HL-60 (cell line): ENCODE results near the gene NMNAT3.

Experiments used
- DNase-seq, 2 experiments: peaks; one replicate each; pipeline ENCODE4 v3.0.0-alpha.2; 2010 to 2020; ENCODE audit warnings: low read depth in 1 of 2, low spot score in 1 of 2
- H3K27ac ChIP-seq: fragments of 250-450 bp; sonication (Bioruptor Pico); replicated peaks from 2 replicates; pipeline ENCODE4 v1.5.1; 2020; ENCODE audit warnings: mild to moderate bottlenecking, moderate library complexity
- H3K27me3 ChIP-seq: fragments of 250-450 bp; sonication (Bioruptor Pico); 2 replicates; pipeline ENCODE4 v1.5.1; 2021; ENCODE audit warnings: mild to moderate bottlenecking, moderate library complexity; ENCODE audit not compliant: insufficient read depth, poor library complexity, severe bottlenecking
- H3K4me3 ChIP-seq: replicated peaks from 2 replicates; pipeline ENCODE4 v1.5.1; 2011; ENCODE audit warnings: mild to moderate bottlenecking, control low read depth, low read length; ENCODE audit not compliant: insufficient read depth
- GABPA ChIP-seq: IDR thresholded peaks from 2 replicates; pipeline ENCODE4 v1.6.1; 2012; ENCODE audit warnings: low read depth
- POLR2AphosphoS5 ChIP-seq: IDR thresholded peaks from 2 replicates; pipeline ENCODE4 v1.6.1; 2012; ENCODE audit warnings: low read depth
- REST ChIP-seq: IDR thresholded peaks from 2 replicates; pipeline ENCODE4 v1.6.1; 2012; ENCODE audit warnings: low read depth; ENCODE audit not compliant: insufficient replicate concordance
- SPI1 ChIP-seq: IDR thresholded peaks from 2 replicates; pipeline ENCODE4 v1.6.1; 2012; ENCODE audit warnings: low read depth, mild to moderate bottlenecking, borderline replicate concordance
- TF ChIP-seq, protein P1 (sequence below): IDR thresholded peaks from one replicate; pipeline ENCODE4 v1.5.1; 2011; ENCODE audit warnings: low read length, control low read depth, inconsistent platforms; ENCODE audit not compliant: insufficient read depth

Gene NMNAT3

DNA sequence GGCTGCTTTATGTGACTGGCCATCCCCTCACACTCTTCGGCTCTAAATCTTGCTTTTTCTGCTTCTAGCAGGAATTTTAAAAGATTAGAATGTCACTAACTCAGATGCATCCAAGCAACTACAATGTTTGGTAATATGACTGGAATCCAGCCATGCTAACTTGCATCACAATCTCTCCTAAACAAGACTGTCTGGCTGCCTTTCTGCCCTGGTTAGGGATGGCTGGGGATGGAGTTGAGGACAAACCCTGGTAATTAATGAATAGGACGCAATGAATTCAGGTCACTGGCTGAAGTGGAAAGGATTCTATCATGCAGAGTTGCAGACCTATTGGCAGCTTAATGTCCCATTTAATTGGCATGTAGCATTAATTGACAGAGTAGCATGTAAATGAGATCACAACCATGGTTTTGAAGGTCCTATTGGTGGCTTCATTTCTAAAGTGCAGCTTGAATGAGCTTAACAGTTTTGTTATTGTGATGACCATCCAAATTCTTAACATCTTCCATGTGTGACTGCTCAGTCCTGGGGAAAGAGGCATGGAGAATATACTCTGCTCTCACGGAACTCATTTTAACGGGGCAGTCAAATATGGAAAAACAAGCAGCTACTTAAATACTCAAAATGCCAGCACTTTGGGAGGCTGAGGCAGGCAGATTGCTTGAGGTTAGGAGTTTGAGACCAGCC, 21.7 kb downstream of the NMNAT3 start:
- H3K4me3 ChIP-seq = no peak overlapping the region
- H3K27ac ChIP-seq = no peak overlapping the region
- H3K27me3 ChIP-seq = no peaks in the 10 kb centered on the region
- DNase-seq = no peak
- TF ChIP-seq REST = no peak
- TF ChIP-seq POLR2AphosphoS5 = no peak
- TF ChIP-seq, protein P1, sequence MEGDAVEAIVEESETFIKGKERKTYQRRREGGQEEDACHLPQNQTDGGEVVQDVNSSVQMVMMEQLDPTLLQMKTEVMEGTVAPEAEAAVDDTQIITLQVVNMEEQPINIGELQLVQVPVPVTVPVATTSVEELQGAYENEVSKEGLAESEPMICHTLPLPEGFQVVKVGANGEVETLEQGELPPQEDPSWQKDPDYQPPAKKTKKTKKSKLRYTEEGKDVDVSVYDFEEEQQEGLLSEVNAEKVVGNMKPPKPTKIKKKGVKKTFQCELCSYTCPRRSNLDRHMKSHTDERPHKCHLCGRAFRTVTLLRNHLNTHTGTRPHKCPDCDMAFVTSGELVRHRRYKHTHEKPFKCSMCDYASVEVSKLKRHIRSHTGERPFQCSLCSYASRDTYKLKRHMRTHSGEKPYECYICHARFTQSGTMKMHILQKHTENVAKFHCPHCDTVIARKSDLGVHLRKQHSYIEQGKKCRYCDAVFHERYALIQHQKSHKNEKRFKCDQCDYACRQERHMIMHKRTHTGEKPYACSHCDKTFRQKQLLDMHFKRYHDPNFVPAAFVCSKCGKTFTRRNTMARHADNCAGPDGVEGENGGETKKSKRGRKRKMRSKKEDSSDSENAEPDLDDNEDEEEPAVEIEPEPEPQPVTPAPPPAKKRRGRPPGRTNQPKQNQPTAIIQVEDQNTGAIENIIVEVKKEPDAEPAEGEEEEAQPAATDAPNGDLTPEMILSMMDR = no peak
- no peak for TF ChIP-seq GABPA
- no peak for TF ChIP-seq SPI1

DNA sequence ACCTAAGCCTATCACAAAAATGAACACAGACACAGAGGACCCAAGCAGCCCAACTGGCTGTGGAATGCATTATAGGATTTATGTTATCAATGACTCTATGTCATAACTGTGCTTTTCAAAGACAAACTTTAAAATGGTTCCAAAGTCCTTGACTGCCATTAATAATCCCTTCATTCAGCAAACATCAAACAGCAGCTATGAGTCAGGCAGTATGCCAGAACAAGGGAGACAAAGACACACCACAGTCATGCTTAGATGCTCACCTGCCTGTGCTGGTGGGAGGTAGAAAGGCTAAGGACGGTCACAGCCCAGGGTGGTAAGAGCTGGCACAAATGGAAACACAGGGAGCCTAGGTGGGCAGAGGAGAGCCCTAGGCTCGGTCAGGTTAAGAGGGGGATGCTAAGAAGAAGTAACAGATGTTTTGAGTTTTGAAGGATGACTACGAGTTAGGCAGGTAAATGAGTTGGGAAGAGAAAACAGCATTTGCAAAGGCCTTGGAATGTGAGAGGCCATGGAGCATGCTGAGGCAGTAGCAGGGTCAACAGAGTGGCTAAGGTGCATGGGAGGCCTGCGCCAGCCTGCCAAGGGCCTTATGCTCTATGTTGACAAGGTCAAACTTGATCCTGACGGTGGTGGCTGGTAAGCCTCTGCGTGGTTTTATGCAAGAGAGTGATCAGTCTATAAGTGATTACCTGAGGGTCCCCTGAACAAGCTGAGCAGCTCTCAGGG, 23.0 kb downstream of the NMNAT3 start:
- no peak overlapping the region for H3K27ac ChIP-seq
- DNase-seq = no peak
- no peak overlapping the region for H3K4me3 ChIP-seq
- TF ChIP-seq SPI1 = no peak
- no peak for TF ChIP-seq REST
- no peak for TF ChIP-seq GABPA
- TF ChIP-seq, protein P1 = no peak
- TF ChIP-seq POLR2AphosphoS5 = no peak
- no peaks in the 10 kb centered on the region for H3K27me3 ChIP-seq

- no peak overlapping the region for H3K27ac ChIP-seq
Measured at GRCh38 chr3:139653582-139653981, 24.2 kb downstream of the NMNAT3 start.

More at GRCh38 chr3:139653582-139653981, 24.2 kb downstream of the NMNAT3 start:
- Histone ChIP-seq H3K4me3 (no peak overlapping the region), H3K27me3 (no peaks in the 10 kb centered on the region)
- no peak for DNase-seq
- no peak for TF ChIP-seq REST
- TF ChIP-seq POLR2AphosphoS5 = no peak
- TF ChIP-seq GABPA = no peak
- no peak for TF ChIP-seq SPI1
- TF ChIP-seq, protein P1 = no peak
